ENCODE results near the gene PRRC2B. TPM values are rescaled to one million over a fixed set of nuclear protein-coding genes. Genes with fewer than 3 reads are reported as not detected.

The PRRC2B gene
- total and polyA plus RNA-seq, 4 donors = 10.3 to 44.3 (median 27.0) TPM

- Histone ChIP-seq H3K27me3 (ENCODE audit: control insufficient read depth in 4 of 4, insufficient read depth in 4 of 4, low read length in 3 of 4) (no peaks in the 10 kb centered on the region), H3K9me3 (ENCODE audit: control insufficient read depth in 4 of 4, low read length in 3 of 4) (no peaks in the 10 kb centered on the region), H3K9ac (ENCODE audit: low read depth in 1 of 2, low read length in 2 of 2) (no peak overlapping the region), H3K4me3 (ENCODE audit: low read depth in 1 of 3, low read length in 3 of 3) (no peak overlapping the region), H3K36me3 (ENCODE audit: control insufficient read depth in 4 of 4, insufficient read depth in 3 of 4, low read depth in 1 of 4, low read length in 3 of 4) (peaks cover 13 to 58% (median 45%) of the 10 kb centered on the region in 4 donors), H3K27ac (ENCODE audit: low read depth in 1 of 2, low read length in 2 of 2) (no peak overlapping the region), H3K4me1 (ENCODE audit: control insufficient read depth in 4 of 4, insufficient read depth in 4 of 4, low read length in 3 of 4) (peaks cover 0 to 11% (median 2%) of the 10 kb centered on the region in 4 donors)
- TF ChIP-seq GABPA (IDR thresholded peaks at IDR 0.05 in 1 of 2, conservative IDR thresholded peaks at IDR 0.05 in 1 of 2) (no peak), FOXA2 (IDR thresholded peaks at IDR 0.05) (no peak), HNF4G (IDR thresholded peaks at IDR 0.05) (no peak), EGR1 (IDR thresholded peaks at IDR 0.05; ENCODE audit: low read depth in 2 of 2) (no peak), CTCF (IDR thresholded peaks at IDR 0.05; ENCODE audit: low read depth, low read length, missing input control) (no peak), RXRA (IDR thresholded peaks at IDR 0.05) (no peak)
- DNase-seq (ENCODE audit: low spot score) = no peak
- WGBS = 94% methylated on average over 11 of the region's 11 CpGs
These were observed 52.4 kb downstream of the PRRC2B start for GRCh38 chr9:131446276-131446675.

GRCh38 chr9:131447148-131447547, 53.3 kb downstream of the PRRC2B start:
- 80% methylated on average over 8 of the region's 8 CpGs for WGBS
- H3K4me3 ChIP-seq (ENCODE audit: low read depth in 1 of 3, low read length in 3 of 3) = no peak overlapping the region
- no peaks in the 10 kb centered on the region for H3K9me3 ChIP-seq (ENCODE audit: control insufficient read depth in 4 of 4, low read length in 3 of 4)
- DNase-seq (ENCODE audit: low spot score) = no peak
- H3K27me3 ChIP-seq (ENCODE audit: control insufficient read depth in 4 of 4, insufficient read depth in 4 of 4, low read length in 3 of 4) = no peaks in the 10 kb centered on the region
- no peak overlapping the region for H3K9ac ChIP-seq (ENCODE audit: low read depth in 1 of 2, low read length in 2 of 2)
- H3K27ac ChIP-seq (ENCODE audit: low read depth in 1 of 2, low read length in 2 of 2) = no peak overlapping the region
- H3K4me1 ChIP-seq (ENCODE audit: control insufficient read depth in 4 of 4, insufficient read depth in 4 of 4, low read length in 3 of 4) = peaks cover 0 to 11% (median 2%) of the 10 kb centered on the region in 4 donors
- TF ChIP-seq FOXA1 (IDR thresholded peaks at IDR 0.05) = no peak
- no peak for TF ChIP-seq NR2F2 (IDR thresholded peaks at IDR 0.05)
- TF ChIP-seq HNF4G (IDR thresholded peaks at IDR 0.05) = no peak
- TF ChIP-seq REST (IDR thresholded peaks at IDR 0.05) = no peak
- TF ChIP-seq CTCF (IDR thresholded peaks at IDR 0.05; ENCODE audit: low read depth, low read length, missing input control) = no peak
- TF ChIP-seq HNF4A (conservative IDR thresholded peaks at IDR 0.05) = no peak
- TF ChIP-seq RAD21 (IDR thresholded peaks at IDR 0.05) = no peak
- no peak for TF ChIP-seq SP1 (IDR thresholded peaks at IDR 0.05)
- H3K36me3 ChIP-seq (ENCODE audit: control insufficient read depth in 4 of 4, insufficient read depth in 3 of 4, low read depth in 1 of 4, low read length in 3 of 4) = peaks cover 11 to 58% (median 46%) of the 10 kb centered on the region in 4 donors

All from liver (tissue), 9 donors.